Left colon (tissue), 2 donors: ENCODE measurements around the gene KRTAP10-9. TPM values are rescaled to one million over a fixed set of nuclear protein-coding genes. Genes with fewer than 3 reads are reported as not detected.

ENCODE experiments used
- total RNA-seq, 2 donors: library from RNA; stranded (reverse); fragmentation: NEBNext Ultra II Directional; extraction: Animal tissue kit (Norgen Biotek cat#: 25700); gene quantifications; one replicate each; pipeline ENCODE4 v1.2.1, GENCODE V29; 2021
- donor health status: DM: no; HTN: no; CAD: no.
- donor health status: DM: yes; HTN: yes; CAD: no.

Gene KRTAP10-9
- total RNA-seq, 2 donors from 2014 or later, result not detected

Other genes starting within 250 kb of the KRTAP10-9 start
- gene LRRC3, start 171.6 kb upstream of the KRTAP10-9 start, total RNA-seq, result 1 to 10 TPM; 2.5 to 3.5 TPM
- gene KRTAP10-1, start 86.9 kb upstream of the KRTAP10-9 start, total RNA-seq, result not detected
- not detected for gene KRTAP10-2, start 75.6 kb upstream of the KRTAP10-9 start, total RNA-seq
- not detected for gene KRTAP10-3, start 68.3 kb upstream of the KRTAP10-9 start, total RNA-seq
- gene KRTAP10-4, start 53.4 kb upstream of the KRTAP10-9 start, total RNA-seq, result not detected
- not detected for gene KRTAP10-5, start 46.5 kb upstream of the KRTAP10-9 start, total RNA-seq
- gene KRTAP10-6, start 34.6 kb upstream of the KRTAP10-9 start, total RNA-seq, result not detected
- not detected for gene KRTAP10-7, start 26.5 kb upstream of the KRTAP10-9 start, total RNA-seq
- not detected for gene KRTAP10-8, start 15.0 kb upstream of the KRTAP10-9 start, total RNA-seq
- gene KRTAP10-10, start 10.3 kb downstream of the KRTAP10-9 start, total RNA-seq, result not detected
- not detected for gene KRTAP10-11, start 19.3 kb downstream of the KRTAP10-9 start, total RNA-seq
- gene KRTAP12-4, start 27.6 kb downstream of the KRTAP10-9 start, total RNA-seq, result not detected
- not detected for gene KRTAP12-3, start 30.8 kb downstream of the KRTAP10-9 start, total RNA-seq
- not detected for gene KRTAP12-2, start 39.8 kb downstream of the KRTAP10-9 start, total RNA-seq
- gene KRTAP12-1, start 55.1 kb downstream of the KRTAP10-9 start, total RNA-seq, result not detected
- gene KRTAP10-12, start 70.1 kb downstream of the KRTAP10-9 start, total RNA-seq, result not detected
- under 1 TPM in 1 of 2 donors, not detected in 1; 0.09 TPM for gene TSPEAR, start 84.5 kb downstream of the KRTAP10-9 start, total RNA-seq
- gene UBE2G2, start 174.7 kb downstream of the KRTAP10-9 start, total RNA-seq, result 10 to 100 TPM; 56.7 to 79.4 TPM
- 10 to 100 TPM; 67.3 to 73.2 TPM for gene SUMO3, start 191.0 kb downstream of the KRTAP10-9 start, total RNA-seq
- 100 to 1,000 TPM; 206 to 380 TPM for gene PTTG1IP, start 246.6 kb downstream of the KRTAP10-9 start, total RNA-seq